GM12878 (cell line): ENCODE data around the gene ECM1. TPM values are rescaled to one million over a fixed set of nuclear protein-coding genes. Genes with fewer than 3 reads are reported as not detected.

Experiments
- ATAC-seq: fragments of 200-7000 bp; cut with Tn5 transposase; 3 replicates; pipeline ENCODE4 v1.9.1; 2020; ENCODE audit warnings: mild to moderate bottlenecking, moderate library complexity
- BruUV-seq: library from RNA; stranded (reverse); fragments of 400-500 nt; replicated peaks from 2 replicates; lab custom pipeline; 2021; lab: Mats Ljungman, UMichigan
- CTCF ChIA-PET: fragments of 300-600 bp; sonication (Branson Sonifier 250); formaldehyde crosslinking; extraction: SDS; loops from one replicate; lab custom pipeline; 2021; ENCODE audit warnings: inconsistent platforms; lab: Yijun Ruan, JAX
- POLR2A ChIA-PET: fragments of 350-600 bp; formaldehyde crosslinking; extraction: SDS; loops from one replicate; lab custom pipeline; 2021; ENCODE audit warnings: inconsistent platforms; lab: Charles Lee
- RAD21 ChIA-PET: fragments of 300-600 bp; sonication (Branson Sonifier 250); formaldehyde crosslinking; loops from one replicate; lab custom pipeline; 2023; ENCODE audit warnings: antibody characterized with exemption; ENCODE audit not compliant: unreplicated experiment; lab: Charles Lee
- SMC1A ChIA-PET: fragments of 300-600 bp; sonication (Branson Sonifier 250); formaldehyde crosslinking; loops from one replicate; lab custom pipeline; 2023; ENCODE audit not compliant: unreplicated experiment, uncharacterized antibody; lab: Charles Lee
- DNase-seq: peaks from one replicate; pipeline ENCODE4 v3.0.0-alpha.2; 2011; ENCODE audit warnings: low read depth, low spot score
- FAIRE-seq: peaks from 3 replicates; lab custom pipeline; 2011; peaks lifted over from hg19 to GRCh38; lab: Jason Lieb, UNC
- H2AFZ ChIP-seq: 2 replicates; pipeline ENCODE4 v1.6.0; 2011; ENCODE audit warnings: low read depth, low read length, control low read depth; ENCODE audit not compliant: control insufficient read depth
- H3K27ac ChIP-seq: 2 replicates; pipeline ENCODE4 v1.5.1; 2011; ENCODE audit warnings: control low read depth; ENCODE audit not compliant: control insufficient read depth, insufficient read depth
- H3K27me3 ChIP-seq, 2 experiments: replicated peaks in 1 of 2; 2 replicates each; pipeline versions ENCODE4 v1.6.0 to v1.6.1; 2011; ENCODE audit warnings: low read length in 1 of 2; ENCODE audit not compliant: control insufficient read depth in 2 of 2, insufficient read depth in 2 of 2
- H3K36me3 ChIP-seq, 2 experiments: 2 replicates each; pipeline ENCODE4 v1.5.1; 2011; ENCODE audit warnings: low read length in 1 of 2; ENCODE audit not compliant: control insufficient read depth in 2 of 2, insufficient read depth in 2 of 2
- H3K4me1 ChIP-seq: 2 replicates; pipeline ENCODE4 v1.6.1; 2011; ENCODE audit warnings: mild to moderate bottlenecking, low read length, moderate library complexity, mixed read lengths; ENCODE audit not compliant: control insufficient read depth, insufficient read depth
- H3K4me2 ChIP-seq: 2 replicates; pipeline ENCODE4 v1.6.0; 2011; ENCODE audit warnings: control low read depth; ENCODE audit not compliant: control insufficient read depth, insufficient read depth
- H3K4me3 ChIP-seq: fragments of 200-600 bp; sonication (generic); 2 replicates; pipeline ENCODE4 v1.5.1; 2016
- H3K79me2 ChIP-seq: 2 replicates; pipeline ENCODE4 v1.6.0; 2011; ENCODE audit warnings: low read length; ENCODE audit not compliant: control insufficient read depth, insufficient read depth
- H3K9ac ChIP-seq: 2 replicates; pipeline ENCODE4 v1.8.0; 2011; ENCODE audit warnings: low read length, control low read depth, mixed read lengths; ENCODE audit not compliant: control insufficient read depth, insufficient read depth
- H3K9me3 ChIP-seq: replicated peaks from 3 replicates; pipeline ENCODE4 v1.5.1; 2011; ENCODE audit warnings: mild to moderate bottlenecking, low read length; ENCODE audit not compliant: control insufficient read depth, insufficient read depth
- H4K20me1 ChIP-seq: 2 replicates; pipeline ENCODE4 v1.6.0; 2011; ENCODE audit not compliant: control insufficient read depth, insufficient read depth
- HSF1 ChIP-seq: fragments of 150-350 bp; IDR thresholded peaks from 2 replicates; pipeline ENCODE4 v1.6.1; 2014; ENCODE audit warnings: mild to moderate bottlenecking, low read depth, low read length
- RELB ChIP-seq: fragments of 450-650 bp; IDR thresholded peaks from 2 replicates; pipeline ENCODE4 v1.6.1; 2017; ENCODE audit warnings: low read depth, mild to moderate bottlenecking, moderate library complexity
- STAT1 ChIP-seq: fragments of 450-650 bp; conservative IDR thresholded peaks from 2 replicates; pipeline ENCODE4 v1.6.1; 2014; ENCODE audit warnings: antibody characterized with exemption, mild to moderate bottlenecking
- WRNIP1 ChIP-seq: IDR thresholded peaks from 2 replicates; pipeline ENCODE4 v1.6.1; 2011; ENCODE audit warnings: low read depth, low read length, improper control_type of control experiment, borderline replicate concordance
- WGBS: methylation state at CpG from one replicate; pipeline ENCODE4 v1.1.6; 2016; ENCODE audit warnings: low lambda C conversion rate; ENCODE audit not compliant: insufficient replicate concordance, insufficient coverage; ENCODE audit errors: missing lambda C conversion rate; 5-methylcytosine and 5-hydroxymethylcytosine counted together
- in situ Hi-C: fragments of 300-500 bp; cut with MboI; formaldehyde crosslinking; loops from 9 replicates; pipeline ENCODE4 v1.14.3; 2018; ENCODE audit warnings: mixed read lengths
- intact Hi-C: fragments of 100-400 bp; cut with micrococcal nuclease; formaldehyde crosslinking; loops from one replicate; pipeline ENCODE4 v1.14.2; 2022; ENCODE audit not compliant: unreplicated experiment
- polyA plus RNA-seq, 11 experiments: library from polyadenylated mRNA; depleted of rRNA in 4 of 11; unstranded in 6 of 11; stranded (reverse) in 5 of 11; fragments of >200 nt; fragmentation: Nextera tagmentation in 4 of 11; fragmentation: Illumina TruSeq in 1 of 11; extraction: Ambion mirVana in 4 of 11; extraction: Trizol in 1 of 11; gene quantifications; 1 replicate in 1 of 11; 2 replicates in 10 of 11; pipeline versions ENCODE4 v1.2.1 to v1.2.3, GENCODE V29; 2011 to 2016; ENCODE audit warnings: inconsistent platforms in 2 of 11, missing spikeins in 2 of 11, low read depth in 1 of 11
- total RNA-seq, 4 experiments: library from RNA; depleted of rRNA in 3 of 4; stranded (reverse); fragments of >200 nt in 3 of 4; fragmentation: Illumina TruSeq in 1 of 4; extraction: Trizol in 1 of 4; gene quantifications; 2 replicates each; pipeline versions ENCODE4 v1.2.1 to v1.2.3, GENCODE V29; 2013 to 2021

Gene ECM1
- total and polyA plus RNA-seq, 10 of the 15 experiments (the other 5 are each of a cell fraction or from before 2014, with no cell fraction given): 0.06 to 1.3 (median 0.60) TPM

- H3K27ac ChIP-seq: no peak overlapping the region
- SMC1A ChIA-PET: interaction anchor here (0.6 kb wide), 1 partner anchor 50 kb away, joined by 3 read pairs; no protein-coding TSS in a partner anchor
- no peak overlapping the region for H3K4me2 ChIP-seq
- H3K36me3 ChIP-seq: no peaks in the 10 kb centered on the region
- intact Hi-C loops: loop anchor here (1.0 kb wide), 1 partner anchor 74 kb away; no protein-coding TSS in a partner anchor
- H4K20me1 ChIP-seq: no peaks in the 10 kb centered on the region
- ATAC-seq: no peak; the same call in 2 of the 3 replicates
- DNase-seq: no peak
- CTCF ChIA-PET: interaction anchor here (0.7 to 2.3 kb wide), 8 partner anchors 18 to 459 kb away, joined by 3 to 8 read pairs (median 4); partner anchors contain the start of gene FALEC
- in situ Hi-C loops: no loop called here
- H3K9ac ChIP-seq: no peak overlapping the region
- no peak overlapping the region for H3K4me3 ChIP-seq
- H3K27me3 ChIP-seq: no peaks in the 10 kb centered on the region
- no peak for FAIRE-seq
- BruUV-seq: no TSS peak
- TF ChIP-seq HSF1 (no peak), STAT1 (no peak), RELB (no peak), WRNIP1 (no peak)
- POLR2A ChIA-PET: interaction anchor here (0.8 kb wide), 1 partner anchor 9 kb away, joined by 3 read pairs; no protein-coding TSS in a partner anchor
- WGBS: 70% methylated on average over 12 of the region's 12 CpGs
- H3K4me1 ChIP-seq: no peaks in the 10 kb centered on the region; the same call in 1 of the 2 replicates
- H3K9me3 ChIP-seq: no peaks in the 10 kb centered on the region
- RAD21 ChIA-PET: no interaction called here
- no peaks in the 10 kb centered on the region for H3K79me2 ChIP-seq
- H2AFZ ChIP-seq: no peak overlapping the region
Observed at GRCh38 chr1:150536836-150537731, 29.2 kb downstream of the ECM1 start.
